ENCODE measurements around the gene STK4. TPM values are rescaled to one million over a fixed set of nuclear protein-coding genes. Genes with fewer than 3 reads are reported as not detected.

Gene STK4
- total and polyA plus RNA-seq, 2 of the 8 experiments (the other 6 are each of a cell fraction or from before 2014, with no cell fraction given) = 12.0 to 34.3 TPM

DNA sequence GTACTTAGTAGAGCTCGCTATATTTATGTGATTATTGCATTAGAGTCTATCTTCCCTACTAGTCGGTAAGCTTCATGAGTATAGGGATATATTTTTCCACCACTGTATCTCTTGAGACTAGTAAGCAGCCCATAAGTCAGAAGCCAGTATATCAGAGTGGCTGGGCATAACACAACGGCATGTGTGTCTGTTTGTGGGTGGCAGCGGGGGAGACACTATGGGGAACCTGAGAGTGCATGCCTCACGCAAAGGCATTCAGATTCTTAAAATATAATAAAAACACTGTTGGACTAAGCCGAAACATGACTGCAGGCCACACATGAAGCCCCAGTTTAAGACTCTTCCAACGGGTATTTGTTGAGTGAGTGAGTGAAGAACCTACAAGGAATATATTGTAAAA is 126.6 kb downstream of the STK4 start (continued):
- TF ChIP-seq SP2 (IDR thresholded peaks at IDR 0.05; ENCODE audit: low read length) (no peak), KDM1A (IDR thresholded peaks at IDR 0.05; ENCODE audit: borderline replicate concordance, low read length) (no peak), NANOG (IDR thresholded peaks at IDR 0.05; ENCODE audit: insufficient read depth, low read depth, low read length, poor library complexity, severe bottlenecking) (no peak)
- TF ChIP-seq, protein P1, sequence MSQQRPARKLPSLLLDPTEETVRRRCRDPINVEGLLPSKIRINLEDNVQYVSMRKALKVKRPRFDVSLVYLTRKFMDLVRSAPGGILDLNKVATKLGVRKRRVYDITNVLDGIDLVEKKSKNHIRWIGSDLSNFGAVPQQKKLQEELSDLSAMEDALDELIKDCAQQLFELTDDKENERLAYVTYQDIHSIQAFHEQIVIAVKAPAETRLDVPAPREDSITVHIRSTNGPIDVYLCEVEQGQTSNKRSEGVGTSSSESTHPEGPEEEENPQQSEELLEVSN (IDR thresholded peaks at IDR 0.05) = no peak

Measured in H1 (cell line).